Measurements from ENCODE around the gene SLC46A2. TPM values are rescaled to one million over a fixed set of nuclear protein-coding genes. Genes with fewer than 3 reads are reported as not detected.

The SLC46A2 gene
- total and polyA plus RNA-seq, 2 donors = 1.4 to 3.1 TPM

DNA sequence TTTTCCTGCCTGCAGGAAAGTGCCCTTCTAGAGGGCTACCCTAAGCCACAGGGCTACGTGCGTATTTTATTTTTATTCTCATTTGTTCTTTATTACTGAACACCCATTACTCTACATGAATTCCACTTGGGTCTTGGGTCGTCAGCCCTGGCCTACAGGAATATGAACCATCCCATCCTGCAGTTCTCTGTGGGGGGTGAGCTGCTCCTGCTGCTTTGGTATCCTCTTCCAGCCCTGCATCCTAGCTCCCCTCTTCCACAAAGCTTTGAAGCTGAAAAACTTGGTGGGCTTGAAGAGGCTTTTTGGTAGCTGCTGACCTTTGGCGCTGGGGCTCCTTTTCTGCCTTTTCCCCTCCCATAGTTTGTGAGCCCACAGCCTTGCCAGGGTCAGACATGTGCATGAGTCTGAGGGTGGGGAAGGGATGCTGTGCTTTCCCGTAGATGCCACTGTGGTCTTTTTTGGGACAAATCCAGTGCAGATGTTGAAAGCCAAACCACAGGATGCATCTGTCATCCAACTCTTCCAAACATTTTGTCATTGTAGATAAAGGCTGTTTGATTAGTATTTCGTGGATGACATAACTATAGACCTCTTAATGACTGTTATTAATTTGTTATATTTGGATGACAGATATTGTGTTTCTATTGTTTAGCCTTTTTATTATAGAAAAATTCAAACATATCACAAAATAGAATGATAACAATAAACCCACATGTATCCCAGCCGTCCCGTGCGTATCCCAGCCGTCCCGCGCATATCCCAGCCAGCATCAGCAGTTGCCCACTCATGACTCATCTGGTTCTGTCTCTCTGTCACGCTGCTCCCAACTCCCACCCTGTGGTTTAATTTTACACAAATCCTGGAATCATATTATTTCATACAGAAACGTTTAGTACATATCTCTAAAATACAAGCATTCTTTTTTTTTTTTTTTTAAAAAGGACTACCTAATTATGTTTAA, 43.9 kb downstream of the SLC46A2 start:
- no peaks in the 10 kb centered on the region for H3K4me1 ChIP-seq (ENCODE audit: insufficient read depth)
- no peak overlapping the region for H3K27ac ChIP-seq (ENCODE audit: low read depth)
- H3K4me3 ChIP-seq (ENCODE audit: low read depth, low read length) = no peak overlapping the region
- H3K36me3 ChIP-seq (ENCODE audit: insufficient read depth) = no peaks in the 10 kb centered on the region
- DNase-seq (ENCODE audit: extremely low spot score) = no peak
- WGBS = 65% methylated on average over 14 of the region's 14 CpGs

DNA sequence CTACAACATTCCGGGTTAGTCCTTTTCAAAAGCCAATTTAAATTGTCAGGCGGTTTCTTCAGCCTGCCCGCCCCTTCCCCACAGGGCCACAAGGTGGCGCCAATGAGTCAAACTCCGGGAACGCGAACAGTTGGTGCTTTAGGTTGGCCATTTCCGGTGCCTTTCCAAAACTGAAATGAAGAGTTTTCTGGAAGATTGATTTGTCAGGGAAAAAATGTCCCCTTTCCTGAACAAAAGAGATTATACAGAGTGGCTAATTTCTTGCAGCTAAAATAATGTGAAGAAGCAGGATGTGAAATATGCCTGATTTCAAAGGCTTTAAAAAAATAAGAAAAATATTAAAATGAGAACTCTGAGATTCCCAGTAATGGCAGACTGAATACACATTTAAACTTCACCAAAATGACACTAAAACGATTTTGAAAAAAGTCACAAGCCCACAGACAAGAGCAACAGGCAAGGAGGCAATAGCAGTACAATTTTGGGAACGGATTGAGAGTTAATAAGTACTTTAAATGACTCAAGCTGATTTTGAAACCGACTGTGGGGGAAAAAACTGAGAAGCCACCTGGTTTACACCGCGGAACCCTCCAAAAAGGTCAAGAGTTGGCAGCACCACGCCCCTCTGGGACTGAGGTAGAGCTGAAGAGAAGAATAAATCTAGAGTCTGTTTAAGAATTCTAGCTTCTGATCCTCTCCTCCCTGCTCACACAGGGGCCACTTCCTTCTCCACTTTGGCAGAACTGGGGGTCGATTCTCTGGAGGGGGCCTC, 45.7 kb downstream of the SLC46A2 start:
- no peak overlapping the region for H3K27ac ChIP-seq (ENCODE audit: low read depth)
- DNase-seq (ENCODE audit: extremely low spot score) = no peak
- H3K4me1 ChIP-seq (ENCODE audit: insufficient read depth) = no peaks in the 10 kb centered on the region
- no peak overlapping the region for H3K4me3 ChIP-seq (ENCODE audit: low read depth, low read length)
- WGBS = 36% methylated on average over 15 of the region's 15 CpGs
- no peaks in the 10 kb centered on the region for H3K36me3 ChIP-seq (ENCODE audit: insufficient read depth)

DNA sequence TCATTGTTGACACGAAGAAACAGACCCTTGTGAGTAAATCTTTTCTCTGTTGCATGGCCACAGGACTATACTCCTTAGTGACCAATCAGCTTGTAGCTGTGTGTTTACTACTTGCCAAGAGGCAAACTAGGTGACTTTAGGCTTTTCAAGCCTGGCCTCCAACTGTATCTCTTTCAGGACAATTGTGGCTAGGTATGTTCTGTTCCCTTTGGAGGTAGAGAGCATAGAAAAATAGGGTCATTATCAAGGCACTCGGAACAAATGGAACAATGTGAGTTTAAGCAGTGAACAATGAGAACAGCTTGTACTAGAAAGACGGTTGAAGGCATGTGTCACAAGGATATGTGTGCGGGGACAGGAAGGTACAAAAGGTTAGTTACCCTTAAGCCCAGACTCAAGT, 48.1 kb downstream of the SLC46A2 start:
- Histone ChIP-seq H3K27ac (ENCODE audit: low read depth) (no peak overlapping the region), H3K4me1 (ENCODE audit: insufficient read depth) (no peaks in the 10 kb centered on the region), H3K4me3 (ENCODE audit: low read depth, low read length) (no peak overlapping the region), H3K36me3 (ENCODE audit: insufficient read depth) (no peaks in the 10 kb centered on the region)
- WGBS = 81% methylated on average over 4 of the region's 4 CpGs
- no peak for DNase-seq (ENCODE audit: extremely low spot score)

DNA sequence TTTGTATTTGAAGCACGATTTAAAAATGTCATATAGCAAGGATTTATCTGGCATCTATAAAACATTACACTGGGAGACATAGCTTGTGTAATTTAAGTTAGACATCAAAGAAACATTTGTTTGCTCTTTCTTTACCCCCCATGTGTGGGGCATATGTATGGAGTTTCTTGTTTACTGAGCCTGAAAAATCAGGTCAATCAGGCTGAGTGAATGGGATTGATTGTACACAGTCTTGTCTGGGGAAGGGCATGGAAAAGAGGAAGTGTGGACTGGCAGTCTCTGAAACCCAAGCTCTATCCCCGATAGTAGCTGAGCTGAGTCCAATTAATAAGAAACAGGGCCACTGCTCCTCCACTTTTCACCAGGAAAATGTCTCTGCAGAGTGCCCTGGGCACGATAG, 49.4 kb downstream of the SLC46A2 start:
- H3K4me3 ChIP-seq (ENCODE audit: low read depth, low read length) = no peak overlapping the region
- DNase-seq (ENCODE audit: extremely low spot score) = no peak
- H3K27ac ChIP-seq (ENCODE audit: low read depth) = no peak overlapping the region
- WGBS = 65% methylated on average over 3 of the region's 3 CpGs
- H3K36me3 ChIP-seq (ENCODE audit: insufficient read depth) = no peaks in the 10 kb centered on the region
- H3K4me1 ChIP-seq (ENCODE audit: insufficient read depth) = no peaks in the 10 kb centered on the region

DNA sequence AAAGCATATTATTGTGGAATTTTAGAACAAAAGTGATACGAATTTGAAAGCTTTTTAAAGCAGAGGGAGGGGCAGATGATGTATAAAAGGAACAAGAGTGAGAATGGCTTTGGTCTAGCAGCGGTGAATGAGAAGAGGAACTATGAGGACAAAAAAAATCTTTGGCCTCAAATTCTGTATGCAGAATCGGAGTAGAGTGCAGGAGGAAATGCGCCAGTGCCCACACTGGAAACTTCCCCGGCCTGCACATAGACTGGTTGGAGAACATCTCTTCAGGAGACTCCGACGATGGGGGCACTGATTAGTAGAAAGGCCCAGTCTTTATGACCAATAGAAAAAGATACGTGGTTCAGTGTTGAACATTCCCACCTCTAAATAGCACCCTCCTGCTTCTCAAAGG, 51.3 kb downstream of the SLC46A2 start:
- Histone ChIP-seq H3K27ac (ENCODE audit: low read depth) (no peak overlapping the region), H3K4me1 (ENCODE audit: insufficient read depth) (no peaks in the 10 kb centered on the region), H3K36me3 (ENCODE audit: insufficient read depth) (no peaks in the 10 kb centered on the region), H3K4me3 (ENCODE audit: low read depth, low read length) (no peak overlapping the region)
- no peak for DNase-seq (ENCODE audit: extremely low spot score)
- 86% methylated on average over 8 of the region's 8 CpGs for WGBS

DNA sequence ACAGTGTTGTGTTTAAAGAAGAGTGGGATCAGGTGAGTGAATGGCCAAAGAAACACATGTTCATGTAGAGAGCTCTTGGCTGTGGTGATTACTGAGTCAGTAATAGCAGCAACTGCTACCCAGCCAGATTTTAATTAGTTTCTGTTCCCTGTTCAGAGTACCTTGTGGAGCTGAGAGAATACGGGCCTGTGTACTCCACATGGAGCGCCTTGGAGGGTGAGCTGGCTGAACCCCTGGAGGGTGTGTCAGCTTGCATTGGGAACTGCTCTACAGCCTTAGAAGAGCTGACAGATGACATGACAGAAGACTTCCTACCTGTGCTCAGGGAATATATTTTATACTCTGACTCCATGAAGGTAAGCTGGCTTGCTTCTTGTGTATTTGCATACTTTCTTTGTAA, 52.3 kb downstream of the SLC46A2 start:
- no peak overlapping the region for H3K27ac ChIP-seq (ENCODE audit: low read depth)
- WGBS = 92% methylated on average over 2 of the region's 2 CpGs
- H3K4me1 ChIP-seq (ENCODE audit: insufficient read depth) = no peaks in the 10 kb centered on the region
- H3K4me3 ChIP-seq (ENCODE audit: low read depth, low read length) = no peak overlapping the region
- H3K36me3 ChIP-seq (ENCODE audit: insufficient read depth) = no peaks in the 10 kb centered on the region
- DNase-seq (ENCODE audit: extremely low spot score) = no peak

DNA sequence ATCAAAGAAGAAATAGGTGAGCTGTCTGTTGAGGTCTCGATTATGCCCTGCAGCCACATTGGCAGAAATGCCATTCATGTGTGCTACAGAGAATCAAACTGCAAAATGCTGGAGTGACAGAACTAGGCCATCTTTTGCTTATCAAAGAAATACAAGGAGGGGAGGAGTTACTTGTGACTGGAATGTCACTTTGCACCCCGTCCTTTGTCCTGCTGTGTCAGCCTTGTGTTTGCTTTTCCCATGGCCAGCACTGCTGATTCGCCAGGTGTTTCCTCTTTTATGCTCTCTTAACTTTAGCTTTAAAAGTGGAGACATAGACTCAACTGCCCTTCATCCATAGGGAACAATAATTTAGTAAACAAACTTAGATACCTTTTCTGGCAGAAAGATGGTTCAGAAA, 54.3 kb downstream of the SLC46A2 start:
- DNase-seq (ENCODE audit: extremely low spot score) = no peak
- 82% methylated on average over 3 of the region's 3 CpGs for WGBS
- H3K27ac ChIP-seq (ENCODE audit: low read depth) = no peak overlapping the region
- no peaks in the 10 kb centered on the region for H3K36me3 ChIP-seq (ENCODE audit: insufficient read depth)
- no peaks in the 10 kb centered on the region for H3K4me1 ChIP-seq (ENCODE audit: insufficient read depth)
- no peak overlapping the region for H3K4me3 ChIP-seq (ENCODE audit: low read depth, low read length)

DNA sequence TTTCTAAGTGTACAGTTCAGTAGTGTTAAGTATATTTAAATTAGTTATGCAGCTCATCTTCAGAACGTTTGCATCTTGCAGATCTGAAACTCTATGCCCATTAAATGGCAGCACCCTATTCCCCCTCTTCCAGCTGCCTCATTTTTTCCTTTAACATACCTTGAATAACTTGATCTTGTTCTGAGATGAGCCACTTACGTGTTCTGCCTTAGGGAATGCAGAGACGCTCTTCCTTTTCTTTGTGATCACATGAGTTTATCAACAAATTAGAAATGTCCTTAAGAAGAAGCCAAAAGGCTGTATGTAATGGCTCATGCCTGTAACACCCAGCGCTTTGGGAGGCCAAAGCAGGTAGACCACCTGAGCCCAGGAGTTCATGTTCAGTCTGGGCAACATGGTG, 57.6 kb downstream of the SLC46A2 start:
- no peaks in the 10 kb centered on the region for H3K4me1 ChIP-seq (ENCODE audit: insufficient read depth)
- H3K4me3 ChIP-seq (ENCODE audit: low read depth, low read length) = no peak overlapping the region
- no peaks in the 10 kb centered on the region for H3K36me3 ChIP-seq (ENCODE audit: insufficient read depth)
- H3K27ac ChIP-seq (ENCODE audit: low read depth) = no peak overlapping the region
- WGBS = 91% methylated on average over 4 of the region's 4 CpGs
- DNase-seq (ENCODE audit: extremely low spot score) = no peak

DNA sequence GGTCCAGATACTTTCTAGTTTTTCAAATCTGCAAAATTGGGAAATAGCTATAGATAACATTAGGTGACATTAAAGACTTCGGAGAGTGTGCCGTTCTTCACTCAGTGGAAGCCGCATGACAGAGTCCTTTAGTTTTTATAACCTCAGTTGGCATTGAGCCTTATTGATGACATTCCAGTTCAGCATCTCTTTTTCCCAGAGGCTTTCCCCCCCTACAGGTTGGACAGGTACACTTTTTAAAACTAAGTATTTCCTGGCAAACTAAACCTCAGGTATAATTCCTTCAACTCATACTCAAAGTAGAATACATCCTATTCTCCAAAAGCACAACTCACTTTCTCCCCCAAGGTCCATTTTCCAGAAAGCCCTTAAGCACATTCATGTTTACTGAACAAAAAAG, 58.7 kb downstream of the SLC46A2 start:
- H3K4me3 ChIP-seq (ENCODE audit: low read depth, low read length) = no peak overlapping the region
- H3K4me1 ChIP-seq (ENCODE audit: insufficient read depth) = no peaks in the 10 kb centered on the region
- DNase-seq (ENCODE audit: extremely low spot score) = no peak
- no peak overlapping the region for H3K27ac ChIP-seq (ENCODE audit: low read depth)
- no peaks in the 10 kb centered on the region for H3K36me3 ChIP-seq (ENCODE audit: insufficient read depth)
- WGBS = 88% methylated on average over 3 of the region's 3 CpGs

DNA sequence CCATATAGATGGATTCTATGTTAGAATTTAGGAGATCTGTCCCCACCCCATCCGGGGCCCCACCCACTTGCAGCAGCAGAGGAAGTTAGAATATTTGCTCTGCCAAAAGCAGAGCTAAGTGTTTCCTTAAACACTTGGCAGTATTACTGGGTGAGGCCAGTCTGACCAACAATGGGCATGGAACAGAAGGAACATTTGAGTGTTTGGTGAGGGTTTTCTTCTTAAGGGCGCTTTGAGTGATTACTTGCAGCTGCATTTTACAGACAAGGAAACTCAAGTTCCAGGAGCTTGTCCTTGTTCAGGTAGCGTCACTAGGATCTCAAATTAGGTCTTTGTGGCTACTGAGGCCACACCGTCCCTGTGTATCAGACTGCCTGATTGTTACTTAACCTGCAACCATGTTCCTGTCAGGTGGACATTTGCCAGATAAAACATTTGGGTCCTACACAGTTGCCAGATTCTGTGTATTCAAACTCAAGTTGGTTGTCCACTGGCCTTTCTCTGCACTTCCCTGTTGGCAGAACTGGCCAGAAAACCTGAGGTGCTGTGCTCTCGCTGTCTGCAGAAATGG, 59.3 kb downstream of the SLC46A2 start:
- no peak overlapping the region for H3K4me3 ChIP-seq (ENCODE audit: low read depth, low read length)

More for the DNA sequence above, 59.3 kb downstream of the SLC46A2 start:
- Histone ChIP-seq H3K4me1 (ENCODE audit: insufficient read depth) (no peaks in the 10 kb centered on the region), H3K36me3 (ENCODE audit: insufficient read depth) (no peaks in the 10 kb centered on the region), H3K27ac (ENCODE audit: low read depth) (peak overlapping the region; percentile 60)
- WGBS = 68% methylated on average over 5 of the region's 5 CpGs
- no peak for DNase-seq (ENCODE audit: extremely low spot score)

Other genes with a start within 250 kb of the SLC46A2 start
- 25.9 TPM for gene INIP, start 172.8 kb downstream of the SLC46A2 start, total RNA-seq
- gene INIP, start 172.8 kb downstream of the SLC46A2 start, polyA plus RNA-seq = 10.4 TPM
- 20.7 TPM for gene SNX30, start 140.1 kb downstream of the SLC46A2 start, total RNA-seq
- gene SNX30, start 140.1 kb downstream of the SLC46A2 start, polyA plus RNA-seq = 4.5 TPM
- 2.9 TPM for gene ZNF883, start 121.3 kb upstream of the SLC46A2 start, total RNA-seq
- 1.4 TPM for gene ZNF883, start 121.3 kb upstream of the SLC46A2 start, polyA plus RNA-seq
- 12.7 TPM for gene ZFP37, start 165.8 kb upstream of the SLC46A2 start, total RNA-seq
- gene ZFP37, start 165.8 kb upstream of the SLC46A2 start, polyA plus RNA-seq = 3.7 TPM